Measurements from ENCODE around the gene SDF4.

Gene SDF4

DNA sequence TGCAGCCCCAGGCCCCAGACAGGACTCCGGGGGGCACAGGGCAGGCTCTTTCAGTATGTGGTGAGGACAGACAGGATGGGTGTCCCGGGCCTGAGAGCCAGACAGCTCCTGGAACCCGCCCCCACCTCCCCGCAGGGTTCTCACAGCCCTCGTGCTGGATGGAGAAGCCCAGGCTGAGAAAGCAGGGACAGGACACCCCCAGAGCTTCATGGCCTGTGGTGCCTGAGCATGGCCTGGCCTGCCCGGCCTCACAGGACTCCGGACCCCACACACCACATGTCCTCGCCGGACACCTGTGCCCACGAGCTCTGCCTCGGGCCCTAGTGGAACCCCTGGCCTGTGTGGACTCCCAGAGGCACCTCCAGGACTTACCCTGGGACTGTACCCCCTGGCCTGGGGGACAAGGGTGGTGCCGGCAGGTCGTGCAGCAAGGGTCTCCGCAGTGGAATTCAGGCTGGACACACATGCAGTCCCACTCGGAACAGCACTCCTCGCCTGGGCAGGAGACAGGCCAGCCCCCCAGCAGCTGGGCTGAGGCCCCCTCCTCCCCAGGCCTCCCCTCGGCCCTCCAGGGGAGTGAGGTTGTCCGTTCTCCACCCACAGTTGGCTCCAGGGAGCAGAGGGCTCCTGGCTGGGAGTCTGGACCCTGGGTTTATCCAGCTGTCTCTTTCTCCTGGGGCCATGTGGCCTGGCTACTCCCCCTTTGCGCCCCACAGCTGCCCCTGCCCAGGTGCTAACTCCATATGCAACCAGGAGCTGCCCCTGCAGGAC, 26.6 kb downstream of the SDF4 start:
- POLR2A ChIA-PET, result no interaction called here
- no peaks in the 10 kb centered on the region for H3K36me3 ChIP-seq (ENCODE audit: control insufficient read depth in 2 of 2, insufficient read depth in 1 of 2, low read length in 2 of 2)
- no peak overlapping the region for H3K27ac ChIP-seq (ENCODE audit: extremely low read depth, low read depth, low read length)
- CTCF ChIA-PET, result interaction anchor here (0.7 to 0.9 kb wide), 2 partner anchors 83 to 142 kb away, joined by 3 to 6 read pairs; no protein-coding TSS in a partner anchor
- H3K4me3 ChIP-seq (ENCODE audit: low read depth, low read length), result no peak overlapping the region
- no peaks in the 10 kb centered on the region for H3K9me3 ChIP-seq (ENCODE audit: control insufficient read depth, insufficient read depth, low read depth, low read length)
- peaks cover 3% of the 10 kb centered on the region; the same call in 1 of the 2 replicates for H3K4me1 ChIP-seq (ENCODE audit: control insufficient read depth, insufficient read depth, low read length)
- TF ChIP-seq GLIS1 (tag by site-specific recombination; IDR thresholded peaks at IDR 0.05) (peak; percentile 96), CTCF (tag by site-specific recombination; IDR thresholded peaks at IDR 0.05) (no peak), ZNF529 (tag by site-specific recombination; IDR thresholded peaks at IDR 0.05; ENCODE audit: insufficient replicate concordance) (no peak), GLIS2 (tag by site-specific recombination; IDR thresholded peaks at IDR 0.05) (peak; percentile 71), ZNF677 (tag by site-specific recombination; IDR thresholded peaks at IDR 0.05) (no peak), ZBTB10 (tag by site-specific recombination; IDR thresholded peaks at IDR 0.05) (0 out of 2 replicates have a peak, but pooled peaks have one; percentile 29)

DNA sequence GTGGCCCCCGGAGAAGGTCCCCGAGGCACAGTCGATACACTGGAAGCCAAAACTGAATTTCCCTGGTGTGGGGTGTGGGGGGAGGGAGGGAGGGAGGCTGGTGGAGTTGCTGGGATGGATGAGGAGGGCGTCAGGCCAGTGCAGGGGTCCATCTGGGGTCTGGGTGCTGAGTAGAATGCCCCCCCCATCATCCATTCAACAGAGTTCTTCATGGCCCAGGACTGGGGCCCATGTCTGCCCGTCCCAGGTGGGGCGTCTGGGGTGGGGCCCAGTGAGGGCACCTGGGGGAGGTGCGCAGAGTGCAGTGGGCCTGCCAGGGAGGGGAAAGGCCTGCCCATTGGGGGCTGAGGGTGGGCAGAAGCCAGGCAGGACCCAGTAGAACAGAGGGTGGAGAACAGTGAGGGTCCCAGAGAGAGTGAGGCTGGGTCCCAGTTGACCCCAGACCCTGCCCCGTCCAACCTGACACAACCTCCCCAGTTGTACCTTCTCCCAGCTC, 27.3 kb downstream of the SDF4 start:
- ChIA-PET POLR2A (interaction anchor here (0.6 kb wide), 1 partner anchor 69 kb away, joined by 5 read pairs; the partner anchor contains the start of gene UBE2J2), CTCF (interaction anchor here (0.7 to 0.9 kb wide), 2 partner anchors 82 to 142 kb away, joined by 3 to 6 read pairs; no protein-coding TSS in a partner anchor)
- TF ChIP-seq ZNF585B (tag by site-specific recombination; IDR thresholded peaks at IDR 0.05), result no peak
- no peaks in the 10 kb centered on the region for H3K9me3 ChIP-seq (ENCODE audit: control insufficient read depth, insufficient read depth, low read depth, low read length)
- H3K36me3 ChIP-seq (ENCODE audit: control insufficient read depth in 2 of 2, insufficient read depth in 1 of 2, low read length in 2 of 2), result no peaks in the 10 kb centered on the region
- H3K27ac ChIP-seq (ENCODE audit: extremely low read depth, low read depth, low read length), result no peak overlapping the region
- H3K4me3 ChIP-seq (ENCODE audit: low read depth, low read length), result no peak overlapping the region
- peaks cover 3% of the 10 kb centered on the region; the same call in 1 of the 2 replicates for H3K4me1 ChIP-seq (ENCODE audit: control insufficient read depth, insufficient read depth, low read length)

DNA sequence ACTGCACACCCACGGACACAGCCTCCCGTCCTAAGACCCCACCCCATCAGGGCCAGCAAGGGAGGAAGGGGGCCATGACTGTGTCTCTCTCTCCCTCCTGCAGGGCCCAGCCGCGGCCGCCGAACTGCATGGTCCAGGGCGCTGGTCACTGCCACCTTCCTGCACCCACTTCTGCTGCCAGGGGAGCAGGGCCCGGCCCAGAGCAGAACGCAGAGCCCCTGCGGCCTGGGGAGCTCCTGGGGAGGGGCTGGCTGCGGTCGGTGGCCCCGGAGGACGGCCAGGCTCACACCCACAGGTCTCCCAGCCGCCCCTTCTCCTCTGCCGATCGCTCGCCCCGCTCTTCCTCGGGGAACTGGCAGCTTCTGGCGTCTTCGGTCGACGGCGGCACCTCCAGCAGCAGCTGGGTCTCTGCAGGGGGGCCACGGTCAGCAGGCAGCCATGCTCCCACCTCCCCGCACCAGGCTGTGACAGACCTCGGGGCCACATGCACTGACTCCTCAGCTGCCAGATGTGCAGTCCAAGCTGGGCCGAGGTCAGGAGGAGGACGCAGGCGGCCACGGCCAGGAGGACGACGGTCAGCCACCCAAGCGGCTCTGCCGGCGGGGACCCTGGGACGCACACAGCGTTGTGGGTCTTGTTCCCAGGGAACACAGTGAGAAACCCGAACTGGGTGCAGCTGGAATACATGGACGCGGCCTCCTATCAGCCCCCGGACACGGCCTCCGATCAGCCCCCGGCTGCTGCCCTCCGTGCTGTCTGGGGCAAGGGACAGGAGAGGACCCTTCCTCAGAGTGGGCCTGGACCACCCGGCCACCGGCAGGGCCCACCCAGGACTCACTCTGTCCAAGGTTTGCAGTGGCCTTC, 28.0 kb downstream of the SDF4 start:
- Histone ChIP-seq H3K36me3 (ENCODE audit: control insufficient read depth in 2 of 2, insufficient read depth in 1 of 2, low read length in 2 of 2) (no peaks in the 10 kb centered on the region), H3K27ac (ENCODE audit: extremely low read depth, low read depth, low read length) (no peak overlapping the region), H3K4me1 (ENCODE audit: control insufficient read depth, insufficient read depth, low read length) (peaks cover 3% of the 10 kb centered on the region; the same call in 1 of the 2 replicates), H3K4me3 (ENCODE audit: low read depth, low read length) (no peak overlapping the region), H3K9me3 (ENCODE audit: control insufficient read depth, insufficient read depth, low read depth, low read length) (no peaks in the 10 kb centered on the region)
- ChIA-PET POLR2A (interaction anchor here (0.6 kb wide), 1 partner anchor 70 kb away, joined by 5 read pairs; the partner anchor contains the start of gene UBE2J2), CTCF (interaction anchor here (0.6 to 0.7 kb wide), 2 partner anchors 82 to 141 kb away, joined by 3 read pairs; no protein-coding TSS in a partner anchor)
- TF ChIP-seq, protein P1, sequence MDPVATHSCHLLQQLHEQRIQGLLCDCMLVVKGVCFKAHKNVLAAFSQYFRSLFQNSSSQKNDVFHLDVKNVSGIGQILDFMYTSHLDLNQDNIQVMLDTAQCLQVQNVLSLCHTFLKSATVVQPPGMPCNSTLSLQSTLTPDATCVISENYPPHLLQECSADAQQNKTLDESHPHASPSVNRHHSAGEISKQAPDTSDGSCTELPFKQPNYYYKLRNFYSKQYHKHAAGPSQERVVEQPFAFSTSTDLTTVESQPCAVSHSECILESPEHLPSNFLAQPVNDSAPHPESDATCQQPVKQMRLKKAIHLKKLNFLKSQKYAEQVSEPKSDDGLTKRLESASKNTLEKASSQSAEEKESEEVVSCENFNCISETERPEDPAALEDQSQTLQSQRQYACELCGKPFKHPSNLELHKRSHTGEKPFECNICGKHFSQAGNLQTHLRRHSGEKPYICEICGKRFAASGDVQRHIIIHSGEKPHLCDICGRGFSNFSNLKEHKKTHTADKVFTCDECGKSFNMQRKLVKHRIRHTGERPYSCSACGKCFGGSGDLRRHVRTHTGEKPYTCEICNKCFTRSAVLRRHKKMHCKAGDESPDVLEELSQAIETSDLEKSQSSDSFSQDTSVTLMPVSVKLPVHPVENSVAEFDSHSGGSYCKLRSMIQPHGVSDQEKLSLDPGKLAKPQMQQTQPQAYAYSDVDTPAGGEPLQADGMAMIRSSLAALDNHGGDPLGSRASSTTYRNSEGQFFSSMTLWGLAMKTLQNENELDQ (tag by site-specific recombination; IDR thresholded peaks at IDR 0.05; ENCODE audit: low read depth), result no peak
- TF ChIP-seq EGR2 (tag by site-specific recombination; IDR thresholded peaks at IDR 0.05; ENCODE audit: low read depth) (no peak), ZNF704 (tag by site-specific recombination; IDR thresholded peaks at IDR 0.05) (no peak), ZNF146 (tag by site-specific recombination; IDR thresholded peaks at IDR 0.05) (no peak), KLF16 (tag by site-specific recombination; IDR thresholded peaks at IDR 0.05) (no peak), FEZF1 (tag by site-specific recombination; IDR thresholded peaks at IDR 0.05) (no peak), GLIS2 (tag by site-specific recombination; IDR thresholded peaks at IDR 0.05) (no peak; the same call in 1 of the 2 replicates), ZNF48 (tag by site-specific recombination; IDR thresholded peaks at IDR 0.05) (no peak), REPIN1 (tag by site-specific recombination; IDR thresholded peaks at IDR 0.05; ENCODE audit: low read depth) (no peak)
- TF ChIP-seq, protein P2, sequence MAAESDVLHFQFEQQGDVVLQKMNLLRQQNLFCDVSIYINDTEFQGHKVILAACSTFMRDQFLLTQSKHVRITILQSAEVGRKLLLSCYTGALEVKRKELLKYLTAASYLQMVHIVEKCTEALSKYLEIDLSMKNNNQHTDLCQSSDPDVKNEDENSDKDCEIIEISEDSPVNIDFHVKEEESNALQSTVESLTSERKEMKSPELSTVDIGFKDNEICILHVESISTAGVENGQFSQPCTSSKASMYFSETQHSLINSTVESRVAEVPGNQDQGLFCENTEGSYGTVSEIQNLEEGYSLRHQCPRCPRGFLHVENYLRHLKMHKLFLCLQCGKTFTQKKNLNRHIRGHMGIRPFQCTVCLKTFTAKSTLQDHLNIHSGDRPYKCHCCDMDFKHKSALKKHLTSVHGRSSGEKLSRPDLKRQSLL (tag by site-specific recombination; IDR thresholded peaks at IDR 0.05), result no peak
